Superior temporal gyrus (tissue), 1 donor: ENCODE measurements around the gene ARID3C.

Source experiments
- DNase-seq: peaks from one replicate; pipeline ENCODE4 v3.0.0-alpha.2; 2016; ENCODE audit errors: extremely low spot score

The ARID3C gene

DNA sequence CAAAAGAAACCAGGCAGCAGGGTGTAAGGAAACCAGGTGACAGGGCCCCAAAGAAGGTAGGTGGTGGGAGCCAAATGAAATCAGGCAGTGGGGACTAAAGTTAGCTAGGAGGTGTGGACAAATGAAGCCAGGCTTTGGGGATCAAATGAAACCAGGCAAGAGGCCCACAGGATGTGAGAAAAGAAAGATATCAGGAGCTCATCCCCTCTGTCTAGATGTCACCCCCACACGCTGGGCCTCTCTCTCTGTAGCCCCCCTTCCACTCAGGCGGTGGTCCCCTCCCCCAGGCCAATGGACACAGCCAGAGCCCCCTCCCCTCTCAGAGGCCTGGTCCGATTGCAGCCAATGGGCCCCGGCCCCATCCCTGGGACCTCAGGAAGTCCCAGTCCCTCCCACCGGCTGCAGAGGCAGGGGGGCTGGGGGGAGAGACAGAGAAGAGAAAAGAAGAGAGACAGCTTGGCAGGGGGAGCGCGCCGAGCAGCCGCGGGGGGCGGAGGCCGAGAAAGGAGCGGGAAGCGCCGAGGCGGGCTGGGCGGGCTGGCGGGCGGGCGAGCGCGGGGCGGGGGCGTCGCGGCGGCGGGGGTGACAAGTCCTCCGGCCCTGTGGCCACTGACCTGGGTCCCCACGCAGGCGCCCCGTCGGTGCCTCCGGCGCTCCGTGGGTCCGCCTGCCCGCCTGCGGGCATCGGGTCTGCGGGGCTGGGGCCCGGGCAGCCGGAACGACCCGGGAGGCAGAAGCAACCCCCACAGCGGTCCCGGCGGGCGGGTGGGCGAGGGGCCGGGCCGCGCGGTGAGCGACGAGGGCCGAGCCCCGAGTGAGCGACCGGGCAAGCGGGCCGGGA lies 51.2 kb downstream of the ARID3C start:
- no peak for DNase-seq

DNA sequence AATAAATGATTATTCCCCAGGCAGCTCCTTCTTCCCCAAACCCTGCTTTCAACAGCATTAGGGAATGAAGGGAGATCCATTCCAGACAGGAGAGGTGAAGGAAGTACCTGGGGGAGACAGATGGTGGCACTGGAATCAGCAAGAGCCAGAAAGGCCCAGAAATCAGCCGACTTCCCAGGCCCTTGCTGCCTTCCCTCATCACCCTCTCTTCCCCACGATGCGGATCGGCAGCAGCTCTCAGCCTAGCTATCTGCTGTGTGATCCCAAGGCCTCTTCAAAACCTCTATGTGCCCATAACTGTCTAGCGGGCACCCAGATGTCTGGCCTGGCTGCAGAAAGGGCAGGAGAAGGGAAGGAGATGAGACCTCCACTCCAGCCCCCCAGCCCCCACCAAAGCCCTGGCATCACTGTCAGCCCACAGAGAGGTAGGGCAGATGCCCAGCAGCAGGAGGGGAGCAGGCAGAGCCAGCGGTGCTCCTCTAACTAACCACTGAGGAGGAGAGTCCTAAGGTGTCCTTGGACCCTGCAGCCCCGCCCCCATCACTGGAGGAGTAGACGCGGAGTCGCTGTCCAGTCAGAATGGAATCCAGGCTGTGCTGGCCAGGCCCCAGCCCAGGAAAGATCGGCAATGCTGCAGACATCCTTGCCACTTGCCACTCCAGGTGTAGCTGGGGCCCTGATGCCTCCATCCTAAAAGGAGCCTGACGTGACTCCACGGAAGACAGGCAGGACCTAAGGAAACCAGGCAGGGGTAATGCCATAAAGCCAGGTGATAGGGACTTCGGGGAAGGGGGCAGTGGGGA lies 52.1 kb downstream of the ARID3C start:
- DNase-seq = no peak

GRCh38 chr9:34575862-34576596 lies 52.8 kb downstream of the ARID3C start:
- DNase-seq = no peak

GRCh38 chr9:34575241-34575640 lies 53.6 kb downstream of the ARID3C start:
- DNase-seq = no peak

DNA sequence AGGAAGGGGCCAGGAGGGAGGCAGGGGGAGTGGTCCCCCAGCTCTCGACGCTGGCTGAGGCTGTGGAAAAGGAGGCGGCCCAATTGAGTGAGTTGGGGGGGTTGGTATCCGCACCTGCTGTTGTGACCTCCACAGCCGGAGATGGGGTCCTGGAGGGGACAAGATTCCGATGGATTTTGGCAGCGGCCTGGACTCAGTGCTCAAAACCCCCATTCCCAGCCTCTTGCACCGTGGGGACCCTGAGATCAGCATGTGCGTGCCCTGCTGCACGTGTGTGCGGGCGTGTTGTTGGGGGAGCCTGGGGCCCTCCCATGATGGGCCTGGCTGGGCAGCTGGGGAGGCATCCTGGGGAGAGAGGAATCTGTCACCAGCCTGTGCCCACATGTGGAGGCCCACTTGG lies 54.3 kb downstream of the ARID3C start:
- no peak for DNase-seq

GRCh38 chr9:34573599-34574325 lies 55.1 kb downstream of the ARID3C start:
- DNase-seq = no peak

GRCh38 chr9:34572628-34573027 lies 56.2 kb downstream of the ARID3C start:
- no peak for DNase-seq

DNA sequence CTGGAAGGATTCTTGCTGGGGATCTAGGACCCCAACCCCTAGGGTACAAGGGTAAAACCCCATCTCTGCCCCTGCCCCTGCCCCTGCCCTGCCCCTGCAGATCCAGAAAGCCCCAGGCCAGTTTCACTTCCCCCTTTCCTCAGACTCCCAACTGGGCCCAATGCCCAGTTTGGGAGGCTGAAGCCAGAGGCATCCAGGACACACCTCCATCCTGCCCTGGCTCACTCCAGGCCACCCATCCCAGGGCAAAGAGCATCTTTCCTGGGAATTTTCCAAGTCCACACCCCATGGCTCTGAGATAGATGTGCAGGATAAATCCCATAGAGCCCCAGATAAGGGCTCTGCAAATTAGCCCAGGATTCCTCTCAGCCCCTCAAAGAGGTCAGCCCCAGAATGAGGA lies 56.8 kb downstream of the ARID3C start:
- DNase-seq = no peak

DNA sequence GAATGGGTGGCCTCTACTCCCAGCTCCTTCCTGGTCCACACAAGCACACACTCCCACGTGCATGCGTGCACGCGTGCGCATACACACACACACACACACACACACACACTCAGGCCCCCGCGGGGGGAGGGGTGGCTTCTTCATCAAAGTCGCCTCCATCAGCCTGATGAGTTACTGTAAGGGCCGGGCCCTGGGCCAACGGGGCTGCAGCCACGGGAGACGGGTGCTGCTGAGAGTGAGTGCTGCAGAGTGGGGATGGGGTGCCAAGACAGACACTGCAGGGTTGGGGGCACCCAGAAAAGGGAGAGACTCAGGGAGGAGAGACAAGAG lies 57.4 kb downstream of the ARID3C start:
- no peak for DNase-seq
